Measurements from ENCODE around the gene SMOC2.

SMOC2 gene

GRCh38 chr6:168632694-168633093 is 191.7 kb downstream of the SMOC2 start:
- TF ChIP-seq CEBPB (IDR thresholded peaks at IDR 0.05) (no peak), ZBTB7A (IDR thresholded peaks at IDR 0.05; ENCODE audit: low read depth) (no peak), TEAD4 (IDR thresholded peaks at IDR 0.05) (no peak), REST (IDR thresholded peaks at IDR 0.05; ENCODE audit: low read depth) (no peak), EP300 (IDR thresholded peaks at IDR 0.05; ENCODE audit: borderline replicate concordance) (no peak), USF1 (IDR thresholded peaks at IDR 0.05) (no peak), TCF12 (IDR thresholded peaks at IDR 0.05; ENCODE audit: low read depth) (no peak), YY1 (IDR thresholded peaks at IDR 0.05; ENCODE audit: low read depth) (no peak), TAF1 (IDR thresholded peaks at IDR 0.05; ENCODE audit: low read depth) (no peak), MAX (IDR thresholded peaks at IDR 0.05) (no peak), EGR1 (IDR thresholded peaks at IDR 0.05) (no peak), NFIC (IDR thresholded peaks at IDR 0.05) (no peak), FOXM1 (IDR thresholded peaks at IDR 0.05; ENCODE audit: borderline replicate concordance, low read depth) (no peak), RAD21 (IDR thresholded peaks at IDR 0.05; ENCODE audit: low read depth) (no peak)

- TF ChIP-seq ZBTB7A (IDR thresholded peaks at IDR 0.05; ENCODE audit: low read depth) (no peak), YY1 (IDR thresholded peaks at IDR 0.05; ENCODE audit: low read depth) (no peak), CREB1 (IDR thresholded peaks at IDR 0.05; ENCODE audit: low read depth) (no peak), CEBPB (IDR thresholded peaks at IDR 0.05) (no peak), EGR1 (IDR thresholded peaks at IDR 0.05) (no peak), TCF12 (IDR thresholded peaks at IDR 0.05; ENCODE audit: low read depth) (no peak), FOXM1 (IDR thresholded peaks at IDR 0.05; ENCODE audit: borderline replicate concordance, low read depth) (no peak), MAX (IDR thresholded peaks at IDR 0.05) (no peak), EP300 (IDR thresholded peaks at IDR 0.05; ENCODE audit: borderline replicate concordance) (no peak), TEAD4 (IDR thresholded peaks at IDR 0.05) (no peak), RAD21 (IDR thresholded peaks at IDR 0.05; ENCODE audit: low read depth) (no peak)
These were observed 193.8 kb downstream of the SMOC2 start for GRCh38 chr6:168634541-168635328.

- TF ChIP-seq YY1 (IDR thresholded peaks at IDR 0.05; ENCODE audit: low read depth), result no peak
- no peak for TF ChIP-seq CEBPB (IDR thresholded peaks at IDR 0.05)
- TF ChIP-seq CREB1 (IDR thresholded peaks at IDR 0.05; ENCODE audit: low read depth), result no peak
- no peak for TF ChIP-seq TAF1 (IDR thresholded peaks at IDR 0.05; ENCODE audit: low read depth)
- TF ChIP-seq RAD21 (IDR thresholded peaks at IDR 0.05; ENCODE audit: low read depth), result no peak
- TF ChIP-seq TEAD4 (IDR thresholded peaks at IDR 0.05), result no peak
These were observed 195.4 kb downstream of the SMOC2 start for GRCh38 chr6:168636147-168637004.

GRCh38 chr6:168637834-168638233 is 196.8 kb downstream of the SMOC2 start:
- TF ChIP-seq EGR1 (IDR thresholded peaks at IDR 0.05) (peak; percentile 80), REST (IDR thresholded peaks at IDR 0.05; ENCODE audit: low read depth) (no peak), YY1 (IDR thresholded peaks at IDR 0.05; ENCODE audit: low read depth) (no peak; the same call in 1 of the 2 replicates), CEBPB (IDR thresholded peaks at IDR 0.05) (no peak), FOXM1 (IDR thresholded peaks at IDR 0.05; ENCODE audit: borderline replicate concordance, low read depth) (no peak)

GRCh38 chr6:168638468-168639271 is 197.7 kb downstream of the SMOC2 start:
- TF ChIP-seq USF1 (IDR thresholded peaks at IDR 0.05), result no peak
- TF ChIP-seq EGR1 (IDR thresholded peaks at IDR 0.05), result no peak
- TF ChIP-seq TCF12 (IDR thresholded peaks at IDR 0.05; ENCODE audit: low read depth), result no peak
- TF ChIP-seq REST (IDR thresholded peaks at IDR 0.05; ENCODE audit: low read depth), result no peak
